Neural cell (in vitro differentiated cells): ENCODE results near the gene ZNF521.

ENCODE experiments used
- CTCF ChIP-seq: fragments of 450-650 bp; IDR thresholded peaks from 2 replicates; pipeline ENCODE4 v1.5.1; 2014; ENCODE audit warnings: antibody characterized with exemption, mild to moderate bottlenecking, moderate library complexity; ENCODE audit not compliant: poor library complexity, severe bottlenecking
- EP300 ChIP-seq: fragments of 450-650 bp; conservative IDR thresholded peaks from 2 replicates; pipeline ENCODE4 v1.6.1; 2014; ENCODE audit warnings: antibody characterized with exemption, mild to moderate bottlenecking, moderate library complexity; ENCODE audit not compliant: poor library complexity, severe bottlenecking
- EZH2 ChIP-seq: fragments of 200-600, 300-800 bp; shearing (Covaris generic), sonication (generic); IDR thresholded peaks from 2 replicates; pipeline ENCODE4 v1.6.1; 2014; ENCODE audit warnings: antibody characterized with exemption, low read length, borderline replicate concordance, mild to moderate bottlenecking; ENCODE audit not compliant: insufficient read depth, poor library complexity, severe bottlenecking
- POLR2AphosphoS5 ChIP-seq: IDR thresholded peaks from 2 replicates; pipeline ENCODE4 v1.6.1; 2012
- RAD21 ChIP-seq: fragments of 450-650 bp; conservative IDR thresholded peaks from 2 replicates; pipeline ENCODE4 v1.6.1; 2014; ENCODE audit warnings: antibody characterized with exemption, mild to moderate bottlenecking, moderate library complexity
- SMC3 ChIP-seq: fragments of 450-650 bp; conservative IDR thresholded peaks from 2 replicates; pipeline ENCODE4 v1.6.1; 2014; ENCODE audit warnings: antibody characterized with exemption, mild to moderate bottlenecking, moderate library complexity; ENCODE audit not compliant: poor library complexity
- TAF1 ChIP-seq: IDR thresholded peaks from 2 replicates; pipeline ENCODE4 v1.6.1; 2012; ENCODE audit warnings: low read depth

GRCh38 chr18:25229081-25229480, 122.9 kb downstream of the ZNF521 start:
- TF ChIP-seq RAD21, result no peak
- TF ChIP-seq CTCF, result no peak
- no peak for TF ChIP-seq EZH2
- no peak for TF ChIP-seq POLR2AphosphoS5
- TF ChIP-seq SMC3, result no peak
- TF ChIP-seq TAF1, result no peak
- TF ChIP-seq EP300, result no peak
